Measurements from ENCODE around the gene UBXN10. TPM values are rescaled to one million over a fixed set of nuclear protein-coding genes. Genes with fewer than 3 reads are reported as not detected.

Gene UBXN10
- total RNA-seq, 6 experiments from 2014 or later: not detected

- TF ChIP-seq CTCF (IDR thresholded peaks at IDR 0.05): no peak
- Mint-ChIP-seq H3K4me3 (no peak overlapping the region), H3K27me3 (ENCODE audit: insufficient read depth) (peaks cover 48% of the 10 kb centered on the region), H3K4me1 (ENCODE audit: low read depth) (peaks cover 6% of the 10 kb centered on the region; the same call in 1 of the 2 replicates), H3K9me3 (no peaks in the 10 kb centered on the region), H3K36me3 (ENCODE audit: low read depth) (no peaks in the 10 kb centered on the region), H3K27ac (no peak overlapping the region)
- DNase-seq: no peak
Observed at GRCh38 chr1:20191266-20191825, 5.5 kb downstream of the UBXN10 start.

- no peak overlapping the region for H3K27ac Mint-ChIP-seq
- no peaks in the 10 kb centered on the region for H3K9me3 Mint-ChIP-seq
- H3K4me1 Mint-ChIP-seq (ENCODE audit: low read depth): peaks cover 6% of the 10 kb centered on the region; the same call in 1 of the 2 replicates
- no peak overlapping the region for H3K4me3 Mint-ChIP-seq
- TF ChIP-seq CTCF (IDR thresholded peaks at IDR 0.05): no peak
- peaks cover 43% of the 10 kb centered on the region for H3K27me3 Mint-ChIP-seq (ENCODE audit: insufficient read depth)
- no peaks in the 10 kb centered on the region for H3K36me3 Mint-ChIP-seq (ENCODE audit: low read depth)
- DNase-seq: peak; percentile 12
Observed at GRCh38 chr1:20192364-20192763, 6.5 kb downstream of the UBXN10 start.

- Mint-ChIP-seq H3K4me3 (no peak overlapping the region), H3K27ac (no peak overlapping the region)
- no peak for DNase-seq
Observed at GRCh38 chr1:20192871-20193411, 7.0 kb downstream of the UBXN10 start.

GRCh38 chr1:20194224-20194623, 8.3 kb downstream of the UBXN10 start:
- TF ChIP-seq CTCF (IDR thresholded peaks at IDR 0.05): no peak
- peaks cover 32% of the 10 kb centered on the region for H3K27me3 Mint-ChIP-seq (ENCODE audit: insufficient read depth)
- DNase-seq: no peak

More at GRCh38 chr1:20192871-20193411, 7.0 kb downstream of the UBXN10 start:
- no peaks in the 10 kb centered on the region for H3K36me3 Mint-ChIP-seq (ENCODE audit: low read depth)
- TF ChIP-seq CTCF (IDR thresholded peaks at IDR 0.05): no peak
- peaks cover 6% of the 10 kb centered on the region; the same call in 1 of the 2 replicates for H3K4me1 Mint-ChIP-seq (ENCODE audit: low read depth)
- peaks cover 40% of the 10 kb centered on the region for H3K27me3 Mint-ChIP-seq (ENCODE audit: insufficient read depth)
- H3K9me3 Mint-ChIP-seq: no peaks in the 10 kb centered on the region

GRCh38 chr1:20194757-20195461, 9.0 kb downstream of the UBXN10 start:
- DNase-seq: peak; percentile 33
- Mint-ChIP-seq H3K4me3 (no peak overlapping the region), H3K9me3 (no peaks in the 10 kb centered on the region), H3K36me3 (ENCODE audit: low read depth) (no peaks in the 10 kb centered on the region), H3K27ac (no peak overlapping the region), H3K4me1 (ENCODE audit: low read depth) (peaks cover 6% of the 10 kb centered on the region; the same call in 1 of the 2 replicates), H3K27me3 (ENCODE audit: insufficient read depth) (peaks cover 25% of the 10 kb centered on the region)
- peak; percentile 88 for TF ChIP-seq CTCF (IDR thresholded peaks at IDR 0.05)

More at GRCh38 chr1:20194224-20194623, 8.3 kb downstream of the UBXN10 start:
- Mint-ChIP-seq H3K9me3 (no peaks in the 10 kb centered on the region), H3K36me3 (ENCODE audit: low read depth) (no peaks in the 10 kb centered on the region), H3K4me3 (no peak overlapping the region), H3K27ac (no peak overlapping the region), H3K4me1 (ENCODE audit: low read depth) (peaks cover 6% of the 10 kb centered on the region; the same call in 1 of the 2 replicates)

Data from HFFc6 (cell line).